ENCODE data around the gene PCSK6.

- TF ChIP-seq GTF2I (CRISPR knock-in tag; conservative IDR thresholded peaks at IDR 0.05), result no peak
- TF ChIP-seq JUN (CRISPR knock-in tag; IDR thresholded peaks at IDR 0.05), result no peak
- no peak for TF ChIP-seq STAT6 (CRISPR knock-in tag; conservative IDR thresholded peaks at IDR 0.05; ENCODE audit: low read depth)
- TF ChIP-seq CTCF (IDR thresholded peaks at IDR 0.05), result no peak
- TF ChIP-seq OVOL2 (CRISPR knock-in tag; IDR thresholded peaks at IDR 0.05; ENCODE audit: borderline replicate concordance), result no peak
- no peak for TF ChIP-seq E2F5 (CRISPR knock-in tag; IDR thresholded peaks at IDR 0.05)
- no peak for TF ChIP-seq ESRRA (CRISPR knock-in tag; IDR thresholded peaks at IDR 0.05; ENCODE audit: borderline replicate concordance)
- TF ChIP-seq PREB (CRISPR knock-in tag; IDR thresholded peaks at IDR 0.05; ENCODE audit: borderline replicate concordance), result no peak
- TF ChIP-seq USF1 (CRISPR knock-in tag; IDR thresholded peaks at IDR 0.05), result no peak
- no peak for TF ChIP-seq NR2C2 (CRISPR knock-in tag; IDR thresholded peaks at IDR 0.05)
- no peak for TF ChIP-seq E2F1 (CRISPR knock-in tag; IDR thresholded peaks at IDR 0.05)
- TF ChIP-seq FOXJ3 (CRISPR knock-in tag; IDR thresholded peaks at IDR 0.05; ENCODE audit: borderline replicate concordance), result no peak
- TF ChIP-seq ZNF396 (CRISPR knock-in tag; IDR thresholded peaks at IDR 0.05; ENCODE audit: borderline replicate concordance), result no peak
Observed at GRCh38 chr15:101424984-101425383, 64.5 kb downstream of the PCSK6 start.
